ENCODE results near the gene TMEM178B. TPM values are rescaled to one million over a fixed set of nuclear protein-coding genes. Genes with fewer than 3 reads are reported as not detected.

TMEM178B gene
- total RNA-seq, 1 experiment from 2014 or later, result 1.1 TPM

DNA sequence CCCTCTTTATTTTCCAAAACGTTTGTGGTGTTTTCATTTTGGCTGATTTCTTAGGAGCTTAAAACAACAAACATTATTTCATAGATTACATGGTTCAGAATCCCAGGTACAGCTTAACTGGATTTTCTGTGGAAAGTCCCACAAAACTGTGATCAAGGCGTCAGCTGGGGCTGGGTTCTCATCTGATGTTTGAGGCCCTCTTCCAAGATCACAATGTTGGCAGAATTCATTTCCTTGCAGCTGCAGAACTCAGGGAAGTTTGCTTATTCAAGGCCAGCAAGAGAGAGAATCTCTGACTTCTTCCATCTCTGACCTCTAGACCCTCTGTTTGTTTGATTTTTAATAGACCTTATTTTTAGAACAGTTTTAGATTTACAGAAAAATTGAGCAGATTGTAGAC is 368.9 kb downstream of the TMEM178B start:
- DNase-seq, result no peak

DNA sequence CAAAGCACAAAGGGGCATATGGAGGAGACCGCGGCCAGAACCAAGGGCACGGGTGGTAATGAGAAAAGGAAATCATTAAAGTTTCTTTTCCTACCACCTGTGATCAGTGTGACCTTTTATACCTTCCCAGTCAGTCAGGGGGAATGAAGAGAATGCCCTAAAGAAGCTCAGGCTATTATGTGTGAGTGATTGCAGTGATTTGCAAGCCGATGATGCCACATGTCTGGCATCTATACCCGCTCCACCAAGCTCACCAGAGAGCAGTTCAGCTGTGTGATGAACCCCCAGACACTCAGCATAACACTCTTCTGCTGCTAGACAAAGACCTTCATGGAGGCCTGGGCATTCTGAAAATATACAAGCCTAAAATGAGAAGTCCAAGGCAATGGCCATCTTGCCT is 371.1 kb downstream of the TMEM178B start:
- Histone ChIP-seq H3K4me3 (ENCODE audit: insufficient read depth, low read depth, low read length) (no peak overlapping the region), H3K27me3 (ENCODE audit: control insufficient read depth, insufficient read depth, low read length) (no peaks in the 10 kb centered on the region), H3K36me3 (replicated peaks; ENCODE audit: control insufficient read depth, insufficient read depth, low read length) (no peaks in the 10 kb centered on the region)
- no peak for DNase-seq

More for the DNA sequence above, 368.9 kb downstream of the TMEM178B start:
- Histone ChIP-seq H3K27me3 (ENCODE audit: control insufficient read depth, insufficient read depth, low read length) (no peaks in the 10 kb centered on the region), H3K4me3 (ENCODE audit: insufficient read depth, low read depth, low read length) (no peak overlapping the region), H3K36me3 (replicated peaks; ENCODE audit: control insufficient read depth, insufficient read depth, low read length) (no peaks in the 10 kb centered on the region)

DNA sequence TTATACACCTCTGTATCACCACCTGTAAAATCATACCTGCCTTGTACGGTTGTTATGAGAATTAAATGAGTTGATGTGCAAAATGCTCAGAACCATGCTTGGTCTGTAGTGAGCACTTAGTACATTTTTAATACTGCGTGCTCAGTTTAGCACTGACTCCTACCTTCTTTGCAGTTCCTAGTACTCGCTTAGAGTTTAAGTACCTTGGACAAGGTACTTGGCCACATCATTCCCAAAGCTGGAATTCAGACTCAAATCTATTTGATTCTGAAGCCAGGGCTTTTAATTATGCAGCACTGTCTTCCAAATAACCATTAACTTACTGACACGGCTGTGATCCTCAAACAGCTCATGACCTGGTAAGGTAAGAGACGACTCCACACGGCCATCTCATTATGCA is 377.4 kb downstream of the TMEM178B start:
- no peak overlapping the region for H3K4me3 ChIP-seq (ENCODE audit: insufficient read depth, low read depth, low read length)
- H3K36me3 ChIP-seq (replicated peaks; ENCODE audit: control insufficient read depth, insufficient read depth, low read length), result no peaks in the 10 kb centered on the region
- DNase-seq, result no peak
- no peaks in the 10 kb centered on the region for H3K27me3 ChIP-seq (ENCODE audit: control insufficient read depth, insufficient read depth, low read length)

DNA sequence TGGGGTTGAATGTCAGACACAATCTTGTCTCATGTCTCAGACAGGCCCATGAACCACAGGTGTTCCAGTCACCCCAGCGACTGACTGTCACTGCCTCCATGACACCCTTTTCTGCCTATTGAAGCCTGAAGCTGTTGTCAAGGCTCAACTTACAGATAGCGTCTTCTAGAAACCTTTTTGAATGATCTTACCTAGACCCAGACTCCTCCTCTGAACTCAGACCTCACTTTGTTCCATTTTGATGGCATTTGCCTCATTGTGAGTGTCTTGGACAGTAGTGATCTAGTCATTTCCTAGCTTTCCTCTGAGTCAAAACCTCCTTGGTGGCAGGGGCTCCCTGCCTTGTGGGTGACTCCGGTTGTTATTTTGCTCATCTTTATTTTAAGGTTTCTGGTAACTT is 379.0 kb downstream of the TMEM178B start:
- Histone ChIP-seq H3K36me3 (replicated peaks; ENCODE audit: control insufficient read depth, insufficient read depth, low read length) (no peaks in the 10 kb centered on the region), H3K27me3 (ENCODE audit: control insufficient read depth, insufficient read depth, low read length) (no peaks in the 10 kb centered on the region), H3K4me3 (ENCODE audit: insufficient read depth, low read depth, low read length) (no peak overlapping the region)
- DNase-seq, result no peak

DNA sequence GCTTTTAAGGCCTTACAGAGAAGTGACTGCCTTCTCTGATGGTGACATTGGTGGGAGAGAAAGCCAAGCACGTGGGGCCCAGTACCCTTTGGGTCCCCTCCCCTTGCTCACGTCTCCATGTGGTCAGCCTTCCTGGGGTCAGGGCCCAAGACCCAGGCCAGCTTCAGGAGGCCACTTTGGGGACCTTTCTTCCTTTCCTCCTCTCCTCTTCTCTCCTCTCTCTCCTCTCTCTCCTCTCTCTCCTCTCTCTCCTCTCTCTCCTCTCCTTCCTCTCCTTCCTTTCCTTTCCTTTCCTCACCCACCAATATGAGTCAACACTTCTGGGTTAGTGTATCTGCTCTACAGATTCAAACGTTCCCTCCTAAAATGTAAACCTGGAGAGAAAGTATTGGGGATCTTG is 380.5 kb downstream of the TMEM178B start:
- Histone ChIP-seq H3K36me3 (replicated peaks; ENCODE audit: control insufficient read depth, insufficient read depth, low read length) (no peaks in the 10 kb centered on the region), H3K4me3 (ENCODE audit: insufficient read depth, low read depth, low read length) (no peak overlapping the region), H3K27me3 (ENCODE audit: control insufficient read depth, insufficient read depth, low read length) (no peaks in the 10 kb centered on the region)
- DNase-seq, result no peak

DNA sequence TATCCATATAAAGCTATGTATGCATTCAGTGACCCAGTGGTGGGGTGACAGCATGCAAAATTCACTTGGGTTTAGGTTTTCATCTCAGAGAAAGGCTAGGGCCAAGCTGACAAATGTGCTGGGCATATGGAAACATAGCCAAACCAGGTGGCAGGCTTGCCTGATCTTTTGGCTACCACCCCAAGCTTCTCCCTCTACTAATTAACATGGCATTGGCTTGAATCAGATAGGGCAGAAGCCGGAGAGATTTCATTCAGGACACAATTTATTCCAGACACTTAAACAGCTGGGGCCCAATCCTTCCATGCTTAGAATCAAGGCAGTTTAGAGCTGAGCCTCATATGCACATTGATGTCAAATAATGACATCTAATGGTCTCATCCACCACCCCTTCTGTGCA is 381.9 kb downstream of the TMEM178B start:
- Histone ChIP-seq H3K4me3 (ENCODE audit: insufficient read depth, low read depth, low read length) (no peak overlapping the region), H3K27me3 (ENCODE audit: control insufficient read depth, insufficient read depth, low read length) (no peaks in the 10 kb centered on the region), H3K36me3 (replicated peaks; ENCODE audit: control insufficient read depth, insufficient read depth, low read length) (no peaks in the 10 kb centered on the region)
- DNase-seq, result no peak

DNA sequence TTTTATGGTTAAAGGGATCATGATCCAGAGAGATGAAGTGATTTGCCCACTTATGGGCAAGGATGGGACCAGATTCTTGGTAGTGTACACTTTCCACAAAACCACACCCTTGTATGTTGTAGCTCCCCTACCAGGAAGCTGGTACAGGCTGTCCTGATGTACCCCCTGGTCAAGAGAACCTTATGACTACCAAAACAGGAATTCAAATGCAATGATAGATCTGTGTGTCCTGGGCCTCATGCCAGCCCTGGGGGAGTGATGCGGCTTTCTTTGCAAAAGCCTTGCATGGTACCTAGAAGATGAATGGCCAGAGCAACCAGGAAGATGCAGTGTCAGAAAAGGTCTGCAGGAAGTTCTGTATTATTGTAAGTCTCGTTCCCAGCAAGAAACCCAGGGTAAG is 382.4 kb downstream of the TMEM178B start:
- Histone ChIP-seq H3K4me3 (ENCODE audit: insufficient read depth, low read depth, low read length) (no peak overlapping the region), H3K27me3 (ENCODE audit: control insufficient read depth, insufficient read depth, low read length) (no peaks in the 10 kb centered on the region), H3K36me3 (replicated peaks; ENCODE audit: control insufficient read depth, insufficient read depth, low read length) (no peaks in the 10 kb centered on the region)
- DNase-seq, result no peak

DNA sequence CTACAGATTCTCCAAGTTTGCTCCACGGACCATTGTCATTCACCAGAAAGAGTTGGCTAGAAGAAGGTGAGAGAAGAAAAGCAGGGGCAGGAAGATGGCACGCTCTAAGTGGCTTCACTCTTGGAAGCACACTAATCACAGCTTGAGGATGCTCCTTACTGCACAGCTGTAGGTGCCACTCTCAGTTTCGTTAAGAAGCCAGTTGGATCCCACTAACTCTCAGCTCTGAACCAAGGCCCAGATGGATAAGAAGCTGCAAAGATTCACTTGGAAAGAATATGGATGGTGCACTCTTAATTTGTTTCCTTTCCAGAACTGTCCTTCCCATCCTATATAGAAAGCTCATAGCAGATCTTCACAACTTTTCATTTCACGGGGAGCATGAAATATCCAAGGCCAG is 382.8 kb downstream of the TMEM178B start:
- H3K36me3 ChIP-seq (replicated peaks; ENCODE audit: control insufficient read depth, insufficient read depth, low read length), result no peaks in the 10 kb centered on the region
- no peaks in the 10 kb centered on the region for H3K27me3 ChIP-seq (ENCODE audit: control insufficient read depth, insufficient read depth, low read length)
- H3K4me3 ChIP-seq (ENCODE audit: insufficient read depth, low read depth, low read length), result no peak overlapping the region
- DNase-seq, result no peak

DNA sequence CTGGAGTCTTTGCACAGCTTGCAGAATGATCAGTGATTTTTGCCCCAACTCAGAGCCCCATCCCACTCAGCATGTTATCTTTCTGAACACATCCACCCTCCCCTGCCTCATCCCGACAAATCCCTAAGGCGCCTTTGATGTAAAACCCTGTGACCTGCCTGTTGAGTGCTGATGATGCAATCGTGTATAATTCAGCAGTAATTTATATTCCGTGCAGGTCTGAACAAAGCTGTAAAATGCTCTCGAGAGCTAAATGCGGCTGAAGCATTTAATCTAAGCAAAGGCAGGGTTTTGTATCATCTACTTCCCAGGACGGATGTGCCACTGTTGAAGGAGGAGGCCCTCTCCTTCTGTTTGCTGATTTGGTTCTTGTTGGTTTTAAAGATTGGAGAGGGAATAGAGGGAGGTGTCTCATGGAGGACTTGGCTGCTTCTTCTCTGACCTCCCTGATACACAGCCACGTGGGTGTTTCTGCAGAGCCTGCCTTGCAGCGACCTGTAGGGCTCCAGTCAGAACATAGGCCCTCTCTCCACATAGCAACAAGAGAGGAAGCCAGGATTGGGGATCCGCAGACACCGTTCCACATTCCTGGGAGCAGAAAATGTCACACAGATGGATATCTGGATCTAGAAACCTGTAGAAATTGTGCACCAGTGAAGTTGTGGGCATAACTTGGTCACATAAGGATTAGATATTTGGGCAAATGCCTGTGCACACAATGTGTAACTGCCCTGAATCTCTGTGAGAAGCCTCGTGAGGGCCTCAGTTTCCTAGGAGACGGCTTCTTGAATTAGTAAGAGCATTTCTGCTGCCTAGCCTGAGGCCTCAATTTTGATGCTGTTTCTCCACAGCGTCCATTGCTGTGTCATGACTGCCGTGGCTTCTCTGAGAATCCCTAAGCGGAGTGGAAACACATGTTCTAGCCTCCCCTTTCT is 387.2 kb downstream of the TMEM178B start:
- no peak for DNase-seq
- Histone ChIP-seq H3K4me3 (ENCODE audit: insufficient read depth, low read depth, low read length) (no peak overlapping the region), H3K27me3 (ENCODE audit: control insufficient read depth, insufficient read depth, low read length) (no peaks in the 10 kb centered on the region), H3K36me3 (replicated peaks; ENCODE audit: control insufficient read depth, insufficient read depth, low read length) (no peaks in the 10 kb centered on the region)

DNA sequence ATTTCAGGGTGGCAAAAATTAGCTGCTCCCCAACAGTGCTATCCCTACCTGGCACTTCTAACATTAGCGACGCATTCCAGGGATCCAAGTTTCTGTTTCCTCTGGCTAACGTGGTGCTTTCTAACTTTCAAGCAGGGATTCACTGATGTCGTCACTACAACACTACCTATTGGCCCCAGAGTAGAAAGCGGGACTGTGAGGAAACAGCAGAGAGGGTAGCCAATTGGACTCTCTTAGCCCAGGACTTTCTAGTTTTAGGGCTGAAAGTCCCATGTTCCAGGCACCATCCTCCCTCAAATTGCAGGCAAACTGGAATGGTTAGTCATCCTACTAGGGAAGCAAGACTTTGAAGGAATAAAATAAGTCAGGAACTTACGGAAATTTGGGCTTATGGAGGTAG is 388.1 kb downstream of the TMEM178B start:
- Histone ChIP-seq H3K27me3 (ENCODE audit: control insufficient read depth, insufficient read depth, low read length) (no peaks in the 10 kb centered on the region), H3K36me3 (replicated peaks; ENCODE audit: control insufficient read depth, insufficient read depth, low read length) (no peaks in the 10 kb centered on the region), H3K4me3 (ENCODE audit: insufficient read depth, low read depth, low read length) (no peak overlapping the region)
- no peak for DNase-seq

DNA sequence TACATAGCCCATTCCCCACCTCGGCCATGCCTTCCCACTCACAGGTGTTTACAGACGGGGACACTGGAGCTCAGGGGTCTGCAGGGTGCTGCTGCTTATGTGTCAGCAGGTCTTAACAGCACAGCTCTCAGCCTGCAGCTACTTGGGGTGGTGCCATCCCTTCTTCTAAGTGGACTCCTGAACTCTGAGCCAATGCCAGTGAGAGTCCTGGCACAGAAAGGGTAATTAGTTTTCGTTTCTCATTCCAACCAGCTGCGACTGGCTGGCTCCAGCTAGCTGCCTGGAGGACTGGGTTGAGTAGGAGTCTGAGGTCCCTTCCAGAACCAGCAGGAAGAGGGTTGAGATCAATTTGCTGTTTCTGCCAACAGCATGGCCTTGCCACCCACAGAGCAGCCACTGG is 389.1 kb downstream of the TMEM178B start:
- no peak for DNase-seq
- Histone ChIP-seq H3K27me3 (ENCODE audit: control insufficient read depth, insufficient read depth, low read length) (no peaks in the 10 kb centered on the region), H3K4me3 (ENCODE audit: insufficient read depth, low read depth, low read length) (no peak overlapping the region), H3K36me3 (replicated peaks; ENCODE audit: control insufficient read depth, insufficient read depth, low read length) (no peaks in the 10 kb centered on the region)

DNA sequence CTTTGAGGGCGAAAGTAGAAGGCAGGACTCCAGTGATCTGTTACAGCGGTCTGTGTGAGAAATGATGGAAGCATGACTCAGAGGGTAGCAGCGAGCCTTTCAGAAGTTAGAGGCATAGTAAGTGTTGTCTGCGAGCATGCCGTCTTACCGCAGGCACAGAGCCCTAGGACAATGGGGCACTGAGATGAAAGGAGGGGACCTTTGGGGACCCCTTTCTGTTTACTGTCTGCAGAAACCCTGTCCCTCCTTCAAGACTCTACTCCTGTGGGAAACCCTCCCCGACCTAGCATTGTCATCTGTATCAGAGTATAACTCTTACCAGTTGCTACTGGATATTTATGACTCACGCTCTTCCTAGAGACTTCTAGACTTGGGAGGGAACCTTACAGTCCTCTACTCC is 390.1 kb downstream of the TMEM178B start:
- H3K36me3 ChIP-seq (replicated peaks; ENCODE audit: control insufficient read depth, insufficient read depth, low read length), result no peaks in the 10 kb centered on the region
- no peak overlapping the region for H3K4me3 ChIP-seq (ENCODE audit: insufficient read depth, low read depth, low read length)
- no peak for DNase-seq
- no peaks in the 10 kb centered on the region for H3K27me3 ChIP-seq (ENCODE audit: control insufficient read depth, insufficient read depth, low read length)

DNA sequence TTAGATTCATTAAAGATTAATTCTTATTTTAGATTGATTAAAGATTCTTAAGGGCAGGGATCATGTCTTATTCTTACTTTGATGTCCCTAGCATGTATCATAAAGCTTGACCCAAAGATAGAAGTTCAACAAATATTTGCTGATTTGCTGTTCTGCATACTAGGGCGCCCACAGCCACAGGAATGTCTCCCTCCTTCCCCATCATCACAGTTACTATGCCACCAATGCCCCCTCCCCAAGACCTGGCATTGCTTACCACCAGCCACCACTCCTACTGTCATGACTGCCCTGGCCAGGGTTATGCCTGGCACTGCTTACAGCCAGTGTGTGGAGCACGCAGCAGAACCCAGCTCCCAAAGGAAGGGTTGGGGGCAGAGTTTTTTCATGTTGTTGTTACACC is 390.7 kb downstream of the TMEM178B start:
- Histone ChIP-seq H3K4me3 (ENCODE audit: insufficient read depth, low read depth, low read length) (no peak overlapping the region), H3K36me3 (replicated peaks; ENCODE audit: control insufficient read depth, insufficient read depth, low read length) (no peaks in the 10 kb centered on the region), H3K27me3 (ENCODE audit: control insufficient read depth, insufficient read depth, low read length) (no peaks in the 10 kb centered on the region)
- DNase-seq, result no peak

DNA sequence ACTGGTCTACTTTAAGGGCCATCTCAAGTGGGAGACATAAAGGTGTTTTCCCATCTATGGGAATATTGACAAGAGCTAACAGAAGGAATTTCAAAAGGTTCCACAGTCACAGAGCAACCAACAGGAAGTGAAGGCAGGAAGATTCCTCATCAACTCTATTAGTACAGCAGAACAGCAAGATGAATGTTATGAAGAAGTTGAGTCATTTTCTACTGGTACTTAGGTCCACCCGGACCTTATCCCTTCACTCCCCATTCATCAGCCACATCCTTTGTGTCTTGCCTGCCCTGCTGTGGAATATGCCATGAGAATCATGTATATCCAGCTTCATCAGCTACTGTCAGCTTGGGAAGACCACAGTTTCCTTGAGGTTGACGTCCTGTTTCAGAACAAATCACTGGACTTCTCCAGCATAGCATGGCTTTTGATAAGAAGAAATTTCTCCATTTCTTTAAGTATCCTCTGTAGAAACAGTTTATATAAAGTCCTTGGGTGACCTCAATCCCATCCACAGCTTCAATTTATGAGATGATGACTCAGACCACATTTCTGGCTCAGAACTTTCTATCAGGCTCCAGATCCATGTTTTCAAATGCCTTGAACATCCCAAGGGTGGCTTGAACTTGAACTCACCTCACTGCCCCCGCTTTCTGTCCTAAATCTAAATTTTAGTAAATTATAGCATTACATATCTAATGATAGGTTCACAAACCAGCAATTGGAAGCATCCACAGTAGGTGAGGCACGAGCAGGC is 392.5 kb downstream of the TMEM178B start:
- no peaks in the 10 kb centered on the region for H3K27me3 ChIP-seq (ENCODE audit: control insufficient read depth, insufficient read depth, low read length)
- DNase-seq, result no peak
- no peaks in the 10 kb centered on the region for H3K36me3 ChIP-seq (replicated peaks; ENCODE audit: control insufficient read depth, insufficient read depth, low read length)
- H3K4me3 ChIP-seq (ENCODE audit: insufficient read depth, low read depth, low read length), result no peak overlapping the region

DNA sequence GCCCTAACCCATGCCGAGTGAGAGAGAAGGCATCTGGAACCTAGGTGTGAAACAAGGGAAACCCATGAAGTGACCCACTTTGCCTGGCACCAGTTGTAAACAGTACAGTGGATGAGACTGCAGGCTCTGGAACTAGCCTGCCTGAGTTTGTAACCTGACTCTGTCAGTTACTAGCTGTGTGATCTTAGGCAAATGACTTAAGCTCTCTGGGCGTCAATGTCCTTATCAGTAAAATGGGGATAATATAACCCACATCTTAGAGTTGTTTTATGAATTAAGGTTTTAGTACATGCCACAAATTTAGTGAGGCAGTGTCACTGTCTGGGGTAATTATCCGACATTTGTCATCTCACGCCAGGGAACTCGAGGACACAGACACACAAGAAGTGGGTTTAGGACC is 394.5 kb downstream of the TMEM178B start:
- H3K27me3 ChIP-seq (ENCODE audit: control insufficient read depth, insufficient read depth, low read length), result no peaks in the 10 kb centered on the region
- H3K4me3 ChIP-seq (ENCODE audit: insufficient read depth, low read depth, low read length), result no peak overlapping the region
- no peak for DNase-seq
- H3K36me3 ChIP-seq (replicated peaks; ENCODE audit: control insufficient read depth, insufficient read depth, low read length), result no peaks in the 10 kb centered on the region

All from H7 (cell line).